Measurements from ENCODE around the gene FBXW2.
"Not testable (repeated sequence)": the region's sequence is repeated elsewhere in the genome, so short reads cannot be mapped to it uniquely, and the experiment has no call there.

The FBXW2 gene

DNA sequence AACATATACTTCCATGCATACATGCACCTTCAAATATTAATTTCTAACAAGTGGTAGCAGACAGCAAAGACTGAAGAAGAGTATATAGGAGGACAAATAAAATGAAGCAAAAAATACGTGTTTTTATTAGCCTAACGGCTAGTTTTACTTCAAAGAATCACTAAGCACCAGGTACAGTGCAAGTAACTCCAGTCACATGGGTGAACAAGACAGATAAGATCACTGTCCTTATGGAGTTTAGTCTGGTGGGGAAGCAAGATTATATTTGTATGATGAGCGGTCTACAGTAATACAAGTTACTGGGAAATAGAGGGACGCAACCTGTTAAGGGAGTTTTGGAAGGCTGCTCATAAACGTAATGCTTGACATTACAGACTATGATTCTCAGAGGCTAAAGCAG is 16.0 kb downstream of the FBXW2 start:
- no peak for FAIRE-seq

DNA sequence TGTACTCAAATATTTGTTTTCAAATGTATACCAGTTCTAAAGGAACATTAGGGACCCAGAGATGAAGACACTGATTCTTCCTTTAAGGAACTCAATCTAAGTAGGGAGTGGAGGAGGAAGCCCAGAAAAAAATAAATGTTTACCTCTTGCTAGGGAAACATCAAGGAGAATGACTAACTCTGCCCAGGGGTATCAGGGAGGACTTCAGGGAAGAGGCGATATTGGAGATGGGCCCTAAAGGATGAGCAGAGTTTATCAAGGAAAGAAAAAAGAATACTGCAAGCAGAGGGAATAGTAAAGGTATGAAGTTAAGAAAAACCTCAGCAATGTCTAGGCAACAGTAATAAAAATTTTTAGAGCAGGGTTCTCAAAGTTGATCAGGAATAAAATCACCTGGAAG is 16.4 kb downstream of the FBXW2 start:
- FAIRE-seq = no peak

GRCh38 chr9:120775859-120776258 is 17.4 kb downstream of the FBXW2 start:
- no peak for FAIRE-seq

DNA sequence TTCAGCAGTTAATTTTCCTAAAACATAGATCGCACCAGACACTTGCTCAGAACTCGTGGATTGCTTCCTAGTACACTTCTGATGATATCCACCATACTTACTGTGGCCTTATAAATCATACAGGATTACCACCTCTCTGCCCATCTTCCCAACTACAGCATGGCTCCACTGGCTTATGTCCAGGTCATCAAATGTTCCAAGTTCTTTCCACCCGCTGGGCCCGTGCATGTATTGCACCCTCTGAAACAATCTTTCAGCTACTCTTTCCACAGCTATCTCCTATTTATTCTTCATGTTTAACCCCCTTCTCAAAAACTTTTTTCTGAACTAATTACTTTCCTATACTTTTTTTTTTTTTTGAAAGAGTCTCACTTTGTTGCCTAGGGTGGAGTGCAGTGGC is 18.5 kb downstream of the FBXW2 start:
- no peak for FAIRE-seq

DNA sequence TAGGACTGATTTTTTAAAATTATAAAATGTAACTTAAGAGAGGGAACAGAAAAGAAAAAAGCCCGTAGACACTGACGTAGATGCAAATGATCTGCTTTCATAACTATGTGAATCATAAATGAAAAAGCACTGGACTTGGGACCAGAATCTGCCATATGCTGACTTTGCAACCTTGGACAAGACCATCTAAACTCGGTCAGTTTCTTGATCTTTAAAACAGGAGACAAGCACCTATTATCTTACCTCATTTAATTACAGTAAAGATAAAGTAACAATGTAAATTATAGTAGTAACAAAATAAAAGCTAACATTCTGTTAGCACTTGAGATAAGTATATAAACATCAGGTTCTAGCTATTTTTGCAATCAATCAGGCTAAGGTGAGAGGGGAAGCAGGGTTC is 20.0 kb downstream of the FBXW2 start:
- FAIRE-seq = no peak

DNA sequence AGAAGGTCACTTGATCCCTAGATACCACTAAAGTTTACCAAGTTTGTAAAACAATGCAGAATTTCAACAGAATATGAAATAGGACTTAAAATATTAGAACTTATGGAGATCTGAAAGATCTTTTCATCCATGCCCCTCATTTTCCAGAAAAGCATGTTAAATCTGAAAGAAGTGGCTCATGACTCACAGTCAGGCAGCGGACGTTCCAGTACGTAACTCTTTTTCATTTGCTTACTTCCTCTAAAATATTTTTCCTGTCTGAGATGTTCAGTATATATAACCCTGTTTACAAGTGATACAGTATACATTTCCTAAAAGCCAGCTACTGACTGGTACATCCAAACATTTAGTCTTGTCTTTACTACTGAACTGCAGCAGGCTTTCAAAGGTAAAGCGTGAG is 22.3 kb downstream of the FBXW2 start:
- FAIRE-seq = no peak

GRCh38 chr9:120768886-120769285 is 24.3 kb downstream of the FBXW2 start:
- FAIRE-seq = no peak

DNA sequence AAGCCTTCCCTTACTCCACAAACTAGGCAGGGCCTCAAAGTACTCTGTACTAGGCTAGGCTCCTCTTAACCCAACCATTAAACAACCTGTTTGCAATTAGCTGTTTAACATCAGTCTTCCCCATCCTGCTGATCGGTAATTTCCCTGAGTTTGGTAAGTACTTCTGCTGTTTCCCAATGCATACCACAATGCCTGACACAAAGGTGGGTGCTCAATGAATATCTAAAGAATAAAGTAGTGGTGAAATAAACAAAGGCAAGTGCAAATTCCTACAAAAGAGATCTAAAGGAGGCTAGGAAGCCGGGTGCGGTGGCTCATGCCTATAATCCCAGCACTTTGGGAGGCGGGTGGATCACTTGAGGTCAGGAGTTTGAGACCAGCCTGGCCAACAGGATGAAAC is 25.0 kb downstream of the FBXW2 start:
- FAIRE-seq = no peak

GRCh38 chr9:120767451-120767850 is 25.8 kb downstream of the FBXW2 start:
- FAIRE-seq = no peak

- FAIRE-seq = no peak
Observed at GRCh38 chr9:120765910-120766425, 27.2 kb downstream of the FBXW2 start.

GRCh38 chr9:120764476-120764875 is 28.7 kb downstream of the FBXW2 start:
- FAIRE-seq = no peak

- no peak for FAIRE-seq
Observed at GRCh38 chr9:120761006-120761405, 32.2 kb downstream of the FBXW2 start.

GRCh38 chr9:120759755-120760400 is 33.3 kb downstream of the FBXW2 start:
- no peak for FAIRE-seq

DNA sequence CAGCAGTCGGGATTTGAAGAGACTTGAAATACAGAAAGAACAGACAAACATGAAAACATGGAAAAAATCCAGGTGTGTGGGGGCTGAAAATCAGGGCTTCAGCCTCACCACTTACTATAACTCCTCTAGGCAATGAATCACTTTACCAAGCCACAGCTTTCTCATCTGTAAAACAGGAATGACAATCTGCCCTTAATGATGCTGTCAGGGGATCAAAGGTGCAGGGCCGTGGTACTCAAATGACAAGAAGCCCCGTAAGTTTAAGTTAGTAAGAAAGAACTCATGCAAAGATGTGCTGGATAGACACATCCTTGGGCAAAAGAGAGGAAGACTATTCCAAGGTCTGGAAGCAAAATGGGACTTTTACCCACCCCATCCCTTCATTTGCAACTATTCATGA is 34.7 kb downstream of the FBXW2 start:
- FAIRE-seq = no peak

DNA sequence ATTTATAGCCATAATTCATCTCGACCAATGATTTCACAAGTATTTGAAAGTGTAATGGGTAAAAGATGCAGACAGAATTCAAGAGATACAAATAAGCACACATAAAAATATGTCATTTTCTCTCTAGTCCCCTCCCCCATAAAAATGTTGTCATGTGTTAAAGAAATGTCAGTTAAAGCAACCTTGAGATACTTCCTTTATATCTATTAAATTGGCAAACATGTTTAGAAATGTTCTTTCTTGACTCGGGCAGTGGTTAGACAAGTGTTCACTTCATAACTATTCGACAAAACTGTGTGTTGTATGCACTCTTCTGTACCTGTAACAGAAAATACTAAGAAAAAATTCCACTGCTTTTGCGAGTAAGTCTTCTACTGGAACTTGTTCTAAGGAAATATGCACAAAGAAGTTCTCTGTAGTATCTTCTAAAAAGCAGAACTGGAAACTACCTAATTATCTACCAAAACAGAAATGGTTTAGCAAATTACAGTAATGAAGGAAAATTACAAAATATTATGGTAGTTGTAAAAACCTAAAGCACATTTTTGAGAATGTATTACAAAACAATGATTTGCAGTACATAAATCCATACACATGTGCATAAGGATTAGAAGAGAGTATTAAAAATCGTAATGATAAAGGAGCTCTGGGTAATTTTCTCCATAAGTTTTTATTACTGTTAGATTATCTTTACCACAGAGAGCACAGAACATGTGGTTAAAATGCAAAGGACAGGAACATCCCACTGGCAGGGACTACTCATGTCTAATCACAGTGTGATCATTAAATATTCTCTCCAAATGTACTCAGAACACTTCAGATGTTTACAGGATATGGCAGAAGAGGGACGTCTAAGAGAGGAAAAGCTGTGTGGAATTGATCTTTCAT is 35.9 kb downstream of the FBXW2 start:
- no peak for FAIRE-seq

DNA sequence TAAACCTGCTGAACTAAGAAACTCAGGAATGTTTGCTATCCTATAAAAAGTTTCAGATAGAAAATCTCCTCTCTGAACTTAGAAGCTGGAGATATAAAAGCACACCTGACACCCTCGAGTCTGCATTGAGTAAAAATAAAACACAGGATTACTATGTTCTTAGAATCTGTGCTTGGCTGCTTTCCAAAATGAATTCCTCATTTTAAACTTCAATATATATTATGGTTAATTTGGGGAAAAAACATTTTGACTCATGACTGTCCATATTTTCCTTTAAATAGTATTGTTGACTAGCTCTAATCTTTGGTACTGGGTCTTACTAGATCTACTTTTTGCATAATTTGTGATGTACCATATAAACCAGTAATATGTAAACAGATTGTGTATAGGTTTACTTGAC is 36.7 kb downstream of the FBXW2 start:
- FAIRE-seq = no peak

DNA sequence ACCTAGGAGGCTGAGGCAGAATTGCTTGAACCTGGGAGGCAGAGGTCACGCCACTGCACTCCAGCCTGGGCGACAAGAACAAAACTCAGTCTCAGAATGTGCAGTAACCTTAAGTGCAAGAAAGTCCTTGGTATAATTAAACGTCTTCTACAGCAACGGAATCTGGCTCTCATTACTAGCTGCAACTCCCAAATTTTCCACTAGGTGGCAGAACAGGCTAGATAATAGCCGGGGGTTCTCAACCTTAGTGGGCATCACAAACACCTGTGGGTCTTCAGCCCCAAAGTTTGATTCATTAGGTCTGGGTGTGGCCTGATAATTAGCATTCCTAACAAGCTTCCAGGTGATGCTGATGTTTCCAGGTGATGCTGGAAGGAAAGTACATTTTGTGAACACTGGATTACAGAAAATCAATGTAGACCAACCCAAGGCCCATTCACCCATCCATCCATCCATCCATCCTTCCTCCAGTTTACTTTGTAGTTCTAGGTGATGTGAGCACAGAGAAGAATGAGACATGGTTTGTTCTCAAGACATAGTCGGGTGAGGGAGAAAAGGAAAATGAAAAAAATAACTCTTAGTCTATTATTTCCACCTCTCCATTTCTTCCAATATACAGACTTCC is 37.3 kb downstream of the FBXW2 start:
- no peak for FAIRE-seq

DNA sequence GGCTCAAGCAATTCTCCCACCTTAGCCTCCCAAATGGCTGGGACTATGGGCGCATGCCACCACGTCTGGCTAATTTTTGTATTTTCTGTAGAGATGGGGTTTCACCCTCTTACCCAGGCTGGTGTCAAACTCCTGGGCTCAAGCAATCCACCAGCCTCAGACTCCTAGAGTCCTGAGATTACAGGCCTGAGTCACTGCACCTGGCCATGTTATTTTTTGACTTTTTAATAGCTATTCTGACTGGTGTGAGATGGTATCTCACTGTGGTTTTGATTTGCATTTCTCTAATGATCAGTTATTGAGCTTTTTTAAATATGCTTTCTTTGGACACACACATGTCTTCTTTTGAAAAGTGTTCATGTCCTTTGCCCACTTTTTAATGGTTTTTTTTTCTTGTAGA is 38.2 kb downstream of the FBXW2 start:
- no peak for FAIRE-seq

DNA sequence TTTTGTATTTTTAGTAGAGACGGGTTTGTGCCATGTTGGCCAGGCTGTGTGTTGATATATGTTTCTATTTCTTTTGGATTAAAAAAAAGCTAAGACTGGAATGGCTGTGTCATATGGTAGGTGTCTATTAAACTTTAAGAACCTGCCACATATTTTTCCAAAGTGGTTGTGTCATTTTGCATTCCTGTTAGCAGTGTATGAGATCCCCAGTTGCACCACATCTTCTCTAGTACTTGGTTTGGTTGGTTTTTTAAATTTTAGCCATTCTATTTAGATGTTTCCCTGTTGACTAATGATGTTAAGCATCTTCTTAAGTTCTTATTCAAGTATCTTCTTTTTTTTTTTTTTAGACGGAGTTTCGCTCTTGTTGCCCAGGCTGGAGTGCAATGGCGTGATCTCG is 42.8 kb downstream of the FBXW2 start:
- no peak for FAIRE-seq

- FAIRE-seq = not testable (repeated sequence)
Observed at GRCh38 chr9:120746366-120746765, 46.9 kb downstream of the FBXW2 start.

GRCh38 chr9:120745278-120745677 is 47.9 kb downstream of the FBXW2 start:
- FAIRE-seq = no peak

DNA sequence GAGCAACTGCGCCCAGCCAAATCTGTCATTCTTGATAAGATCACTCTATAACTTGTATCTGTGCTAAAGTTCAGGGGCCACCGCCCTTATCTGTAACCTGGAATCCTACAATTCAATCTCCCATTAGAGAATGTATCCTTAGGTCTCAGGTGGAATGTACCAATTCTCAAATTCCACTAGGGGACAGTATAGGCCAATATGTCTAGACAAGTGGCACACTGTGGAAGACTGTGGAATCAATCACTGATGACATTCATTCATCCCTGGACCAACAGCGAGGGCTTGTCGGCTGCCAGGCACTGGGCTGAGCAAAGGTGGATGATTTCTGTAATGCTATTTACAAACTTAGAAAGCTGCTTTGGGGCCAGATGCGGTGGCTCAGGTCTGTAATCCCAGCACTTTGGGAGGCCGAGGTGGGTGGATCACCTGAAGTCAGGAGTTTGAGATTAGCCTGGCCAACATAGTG is 50.2 kb downstream of the FBXW2 start:
- no peak for FAIRE-seq

- FAIRE-seq = no peak
Observed at GRCh38 chr9:120741701-120742100, 51.5 kb downstream of the FBXW2 start.

- FAIRE-seq = no peak
Observed at GRCh38 chr9:120741191-120741590, 52.0 kb downstream of the FBXW2 start.

All from endometrium (tissue), 2 donors.